Hair follicular keratinocyte (primary cell): ENCODE measurements around the gene IL20RA. TPM values are rescaled to one million over a fixed set of nuclear protein-coding genes. Genes with fewer than 3 reads are reported as not detected.

ENCODE experiments used
- total RNA-seq: library from RNA; depleted of rRNA; stranded (reverse); fragments of >200 nt; gene quantifications from 2 replicates; pipeline ENCODE4 v1.2.3, GENCODE V29; 2015

The IL20RA gene, protein sequence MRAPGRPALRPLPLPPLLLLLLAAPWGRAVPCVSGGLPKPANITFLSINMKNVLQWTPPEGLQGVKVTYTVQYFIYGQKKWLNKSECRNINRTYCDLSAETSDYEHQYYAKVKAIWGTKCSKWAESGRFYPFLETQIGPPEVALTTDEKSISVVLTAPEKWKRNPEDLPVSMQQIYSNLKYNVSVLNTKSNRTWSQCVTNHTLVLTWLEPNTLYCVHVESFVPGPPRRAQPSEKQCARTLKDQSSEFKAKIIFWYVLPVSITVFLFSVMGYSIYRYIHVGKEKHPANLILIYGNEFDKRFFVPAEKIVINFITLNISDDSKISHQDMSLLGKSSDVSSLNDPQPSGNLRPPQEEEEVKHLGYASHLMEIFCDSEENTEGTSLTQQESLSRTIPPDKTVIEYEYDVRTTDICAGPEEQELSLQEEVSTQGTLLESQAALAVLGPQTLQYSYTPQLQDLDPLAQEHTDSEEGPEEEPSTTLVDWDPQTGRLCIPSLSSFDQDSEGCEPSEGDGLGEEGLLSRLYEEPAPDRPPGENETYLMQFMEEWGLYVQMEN
- 1.0 and 2.0 TPM in 2 replicates for total RNA-seq

DNA sequence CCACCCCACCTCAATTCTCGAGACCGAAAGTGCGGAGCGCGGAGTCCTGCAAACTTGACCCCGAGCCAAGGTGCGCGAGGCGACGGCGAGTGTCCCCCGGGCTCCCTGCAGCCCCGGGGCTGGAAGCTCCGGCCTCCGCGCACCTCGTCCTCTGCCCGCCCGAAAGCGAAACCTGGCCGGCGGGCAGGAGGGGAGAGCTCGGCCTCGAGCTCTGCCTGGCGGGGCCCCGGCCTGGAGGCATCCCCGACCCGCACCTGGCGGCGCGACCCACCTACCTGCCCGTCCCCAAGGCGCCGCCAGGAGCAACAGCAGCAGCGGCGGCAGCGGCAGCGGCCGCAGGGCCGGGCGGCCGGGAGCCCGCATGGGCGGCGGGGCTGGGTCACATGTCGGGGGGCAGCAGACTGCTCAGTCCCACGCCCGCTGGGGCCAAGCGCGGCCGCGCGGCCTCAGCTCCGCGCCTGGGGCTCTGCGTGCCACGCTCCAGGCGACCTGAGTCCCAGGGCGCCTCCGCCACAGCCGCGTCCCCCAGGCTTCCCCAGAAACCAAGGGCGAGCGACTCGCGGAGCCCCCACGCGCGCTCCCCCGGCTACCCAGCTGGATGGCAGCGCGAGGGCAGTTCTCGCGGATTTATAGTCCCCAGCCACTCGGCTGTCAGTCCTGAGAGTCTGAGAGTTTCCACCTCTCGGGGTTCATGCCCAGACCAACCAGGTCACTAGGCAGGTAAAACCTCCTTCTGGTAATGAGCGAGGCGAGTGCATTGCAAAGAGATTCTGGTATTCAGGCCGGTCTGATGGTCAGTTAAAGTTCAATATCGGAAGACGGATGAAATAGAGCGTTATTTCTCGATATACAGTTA lies at the start of gene IL20RA:
IL20RA (minus strand) TSS at position 600 of the 856 bp plus-strand sequence; CDS start at position 363, 237 bp downstream.

Other genes with a start within 250 kb of the IL20RA start
- 10.1 and 16.5 TPM in 2 replicates for gene PEX7, start 222.4 kb downstream of the IL20RA start, total RNA-seq
- not detected in 2 replicates for gene SLC35D3, start 122.7 kb downstream of the IL20RA start, total RNA-seq
- gene IL22RA2, start 128.7 kb upstream of the IL20RA start, total RNA-seq, result not detected in 2 replicates
- 52.5 and 61.8 TPM in 2 replicates for gene IFNGR1, start 174.4 kb upstream of the IL20RA start, total RNA-seq